ENCODE data around the gene PCNA. TPM values are rescaled to one million over a fixed set of nuclear protein-coding genes. Genes with fewer than 3 reads are reported as not detected.
A peak's percentile ranks its signal among the peaks of the same experiment; 100 is the strongest.

Gene PCNA
- total and polyA plus RNA-seq, 2 donors (not counting 1 experiment from before 2014, with no cell fraction given): 31.7 to 73.4 TPM

DNA sequence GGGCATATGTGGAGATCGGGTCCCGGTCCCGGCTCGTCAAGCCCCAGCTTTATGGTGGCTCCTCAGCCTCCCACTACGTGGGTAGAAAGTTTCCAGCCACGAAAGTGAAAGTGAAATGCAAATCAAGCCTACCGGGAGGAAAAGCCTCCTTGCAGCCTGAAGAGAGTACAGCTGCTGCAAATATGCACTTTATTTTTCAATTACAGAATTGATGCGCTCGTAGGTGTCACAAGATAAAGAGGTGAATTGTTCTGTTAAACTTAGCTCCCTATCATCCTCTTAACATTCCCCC lies 373 bp upstream of the PCNA start:
- ChIA-PET CTCF (interaction anchor here (0.7 to 4.4 kb wide), 6 partner anchors 9 to 329 kb away, joined by 3 to 25 read pairs (median 4); no protein-coding TSS in a partner anchor), POLR2A (interaction anchor here (1.1 to 1.8 kb wide), 2 partner anchors 51 to 306 kb away, joined by 3 to 6 read pairs; no protein-coding TSS in a partner anchor)
- Mint-ChIP-seq H3K27me3 (no peaks in the 10 kb centered on the region), H3K4me3 (peak overlapping the region; percentile 98), H3K27ac (peak overlapping the region; percentile 98), H3K9me3 (ENCODE audit: insufficient read depth) (no peaks in the 10 kb centered on the region), H3K4me1 (peaks cover 23% of the 10 kb centered on the region)
- no peak for DNase-seq
- TF ChIP-seq, protein P1, sequence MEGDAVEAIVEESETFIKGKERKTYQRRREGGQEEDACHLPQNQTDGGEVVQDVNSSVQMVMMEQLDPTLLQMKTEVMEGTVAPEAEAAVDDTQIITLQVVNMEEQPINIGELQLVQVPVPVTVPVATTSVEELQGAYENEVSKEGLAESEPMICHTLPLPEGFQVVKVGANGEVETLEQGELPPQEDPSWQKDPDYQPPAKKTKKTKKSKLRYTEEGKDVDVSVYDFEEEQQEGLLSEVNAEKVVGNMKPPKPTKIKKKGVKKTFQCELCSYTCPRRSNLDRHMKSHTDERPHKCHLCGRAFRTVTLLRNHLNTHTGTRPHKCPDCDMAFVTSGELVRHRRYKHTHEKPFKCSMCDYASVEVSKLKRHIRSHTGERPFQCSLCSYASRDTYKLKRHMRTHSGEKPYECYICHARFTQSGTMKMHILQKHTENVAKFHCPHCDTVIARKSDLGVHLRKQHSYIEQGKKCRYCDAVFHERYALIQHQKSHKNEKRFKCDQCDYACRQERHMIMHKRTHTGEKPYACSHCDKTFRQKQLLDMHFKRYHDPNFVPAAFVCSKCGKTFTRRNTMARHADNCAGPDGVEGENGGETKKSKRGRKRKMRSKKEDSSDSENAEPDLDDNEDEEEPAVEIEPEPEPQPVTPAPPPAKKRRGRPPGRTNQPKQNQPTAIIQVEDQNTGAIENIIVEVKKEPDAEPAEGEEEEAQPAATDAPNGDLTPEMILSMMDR (IDR thresholded peaks at IDR 0.05): no peak
- TF ChIP-seq EZH2 (IDR thresholded peaks at IDR 0.05; ENCODE audit: borderline replicate concordance, insufficient read depth, low read depth, low read length, poor library complexity, severe bottlenecking): no peak
- no peaks in the 10 kb centered on the region for H3K9me3 ChIP-seq (ENCODE audit: control extremely low read depth in 1 of 3, control insufficient read depth in 2 of 3, insufficient read depth in 1 of 3, low read length in 2 of 3)
- H3K4me3 ChIP-seq (ENCODE audit: control extremely low read depth in 1 of 5, extremely low read depth in 1 of 5, insufficient read depth in 1 of 5, low read depth in 2 of 5, low read length in 4 of 5): peak overlapping the region; percentile 56 to 91 (median 83)
- 2% methylated on average over 5 of the region's 9 CpGs for WGBS (ENCODE audit: insufficient coverage)
- H3K9ac ChIP-seq (ENCODE audit: low read length): peak overlapping the region; percentile 82
- no peaks in the 10 kb centered on the region for H3K27me3 ChIP-seq (replicated peaks in 1 of 4; ENCODE audit: control extremely low read depth in 1 of 4, control insufficient read depth in 3 of 4, insufficient read depth in 4 of 4, low read length in 3 of 4)
- H3K36me3 ChIP-seq (replicated peaks in 1 of 2; ENCODE audit: control extremely low read depth in 1 of 2, control insufficient read depth in 1 of 2, extremely low read depth in 1 of 2, insufficient read depth in 2 of 2, low read length in 1 of 2): peaks cover 1 to 20% of the 10 kb centered on the region in 2 experiments
- peak overlapping the region; percentile 90 for H3K4me2 ChIP-seq (replicated peaks; ENCODE audit: low read depth, low read length, poor library complexity, severe bottlenecking)
- peak overlapping the region; percentile 81 for H2AFZ ChIP-seq (ENCODE audit: insufficient read depth, low read depth, low read length, poor library complexity, severe bottlenecking)
- peaks cover 19% of the 10 kb centered on the region for H4K20me1 ChIP-seq (ENCODE audit: control insufficient read depth, insufficient read depth, low read length, poor library complexity, severe bottlenecking)
- intact Hi-C loops (cut with micrococcal nuclease): loop anchor here (1.0 kb wide), 1 partner anchor 72 kb away; no protein-coding TSS in a partner anchor
- no peak for ATAC-seq (ENCODE audit: low read depth)
- peaks cover 34% of the 10 kb centered on the region for H3K79me2 ChIP-seq (ENCODE audit: control insufficient read depth, insufficient read depth, low read length)
- peak overlapping the region; percentile 68 to 72 for H3K27ac ChIP-seq (ENCODE audit: low read length in 2 of 2)
- peaks cover 12 to 14% of the 10 kb centered on the region in 2 donors for H3K4me1 ChIP-seq (ENCODE audit: control insufficient read depth in 2 of 2, insufficient read depth in 2 of 2, low read length in 2 of 2)

DNA sequence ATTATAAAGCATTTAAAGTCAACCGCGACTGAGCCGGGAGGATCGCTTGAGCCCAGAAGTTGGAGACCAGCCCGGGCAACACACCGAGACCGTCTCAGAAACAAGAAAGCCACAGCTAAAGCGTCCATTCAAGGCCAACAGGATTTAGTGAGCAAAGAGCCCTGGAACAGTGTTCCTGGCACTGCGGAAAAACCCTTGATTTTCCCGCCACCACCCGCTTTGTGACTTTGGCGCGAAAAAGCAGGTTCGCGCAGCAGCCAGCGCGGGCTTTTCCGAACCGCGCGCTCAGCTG lies 669 bp downstream of the PCNA start:
- Histone ChIP-seq H3K27me3 (replicated peaks in 1 of 4; ENCODE audit: control extremely low read depth in 1 of 4, control insufficient read depth in 3 of 4, insufficient read depth in 4 of 4, low read length in 3 of 4) (no peaks in the 10 kb centered on the region), H2AFZ (ENCODE audit: insufficient read depth, low read depth, low read length, poor library complexity, severe bottlenecking) (peak overlapping the region; percentile 81), H3K9me3 (ENCODE audit: control extremely low read depth in 1 of 3, control insufficient read depth in 2 of 3, insufficient read depth in 1 of 3, low read length in 2 of 3) (no peaks in the 10 kb centered on the region), H4K20me1 (ENCODE audit: control insufficient read depth, insufficient read depth, low read length, poor library complexity, severe bottlenecking) (peaks cover 19% of the 10 kb centered on the region), H3K27ac (ENCODE audit: low read length in 2 of 2) (peak overlapping the region; percentile 68 to 72), H3K36me3 (replicated peaks in 1 of 2; ENCODE audit: control extremely low read depth in 1 of 2, control insufficient read depth in 1 of 2, extremely low read depth in 1 of 2, insufficient read depth in 2 of 2, low read length in 1 of 2) (peaks cover 1 to 26% of the 10 kb centered on the region in 2 experiments), H3K9ac (ENCODE audit: low read length) (peak overlapping the region; percentile 82), H3K4me1 (ENCODE audit: control insufficient read depth in 2 of 2, insufficient read depth in 2 of 2, low read length in 2 of 2) (peaks cover 12 to 14% of the 10 kb centered on the region in 2 donors), H3K79me2 (ENCODE audit: control insufficient read depth, insufficient read depth, low read length) (peaks cover 34% of the 10 kb centered on the region), H3K4me2 (replicated peaks; ENCODE audit: low read depth, low read length, poor library complexity, severe bottlenecking) (peak overlapping the region; percentile 90), H3K4me3 (ENCODE audit: control extremely low read depth in 1 of 5, extremely low read depth in 1 of 5, insufficient read depth in 1 of 5, low read depth in 2 of 5, low read length in 4 of 5) (peak overlapping the region; percentile 77 to 91 (median 90))
- no peak for ATAC-seq (ENCODE audit: low read depth)
- WGBS (ENCODE audit: insufficient coverage): under 1% methylated on average over 21 of the region's 21 CpGs
- H3K27ac Mint-ChIP-seq: peak overlapping the region; percentile 98
- no peaks in the 10 kb centered on the region for H3K27me3 Mint-ChIP-seq
- H3K4me1 Mint-ChIP-seq: peaks cover 23% of the 10 kb centered on the region
- CTCF ChIA-PET: interaction anchor here (0.6 to 4.4 kb wide), 6 partner anchors 32 to 330 kb away, joined by 3 to 25 read pairs (median 4); no protein-coding TSS in a partner anchor
- no peaks in the 10 kb centered on the region for H3K9me3 Mint-ChIP-seq (ENCODE audit: insufficient read depth)
- intact Hi-C loops (cut with micrococcal nuclease): loop anchor here (1.0 kb wide), 1 partner anchor 8 kb away; the partner anchor contains the start of gene CDS2
- peak overlapping the region; percentile 98 for H3K4me3 Mint-ChIP-seq
- POLR2A ChIA-PET: interaction anchor here (0.6 to 1.8 kb wide), 3 partner anchors 8 to 311 kb away, joined by 3 to 6 read pairs (median 3); no protein-coding TSS in a partner anchor
- TF ChIP-seq, protein P1 (IDR thresholded peaks at IDR 0.05): no peak
- TF ChIP-seq EZH2 (IDR thresholded peaks at IDR 0.05; ENCODE audit: borderline replicate concordance, insufficient read depth, low read depth, low read length, poor library complexity, severe bottlenecking): no peak
- no peak for DNase-seq

Data from B cell (primary cell).